Activated T-helper 17 cell treated with anti-CD3 and anti-CD28 coated beads, Interleukin-2, amount 50 U/mL, for 72 hours (primary cell): ENCODE data around the gene ZNF646. TPM values are rescaled to one million over a fixed set of nuclear protein-coding genes. Genes with fewer than 3 reads are reported as not detected.
A peak's percentile ranks its signal among the peaks of the same experiment; 100 is the strongest.

Experiments
- ATAC-seq: fragments of 150-1000 bp; cut with Tn5 transposase; replicated peaks from 2 replicates; pipeline ENCODE4 v1.10.0; 2021; ENCODE audit warnings: mild to moderate bottlenecking, moderate library complexity
- H3K27ac Mint-ChIP-seq: one replicate; pipeline ENCODE4 v1.8.0; 2022; ENCODE audit warnings: mixed read lengths
- H3K27me3 Mint-ChIP-seq: one replicate; pipeline ENCODE4 v1.8.0; 2022; ENCODE audit warnings: mixed read lengths
- H3K36me3 Mint-ChIP-seq: one replicate; pipeline ENCODE4 v1.8.0; 2022; ENCODE audit warnings: low read depth, mild to moderate bottlenecking, mixed read lengths
- H3K4me1 Mint-ChIP-seq: one replicate; pipeline ENCODE4 v1.8.0; 2022; ENCODE audit warnings: mixed read lengths
- H3K4me3 Mint-ChIP-seq: one replicate; pipeline ENCODE4 v1.8.0; 2022; ENCODE audit warnings: mild to moderate bottlenecking, mixed read lengths
- H3K9me3 Mint-ChIP-seq: one replicate; pipeline ENCODE4 v1.8.0; 2022; ENCODE audit warnings: mixed read lengths
- total RNA-seq, 2 donors: library from RNA; stranded (reverse); gene quantifications; one replicate each; pipeline ENCODE4 v1.2.3, GENCODE V29; 2022

ZNF646 gene
- total RNA-seq, 2 donors from 2014 or later, result 19.6 to 29.7 TPM

- Mint-ChIP-seq H3K36me3 (peaks cover 39% of the 10 kb centered on the region), H3K27me3 (no peaks in the 10 kb centered on the region), H3K9me3 (no peaks in the 10 kb centered on the region), H3K27ac (no peak overlapping the region), H3K4me3 (no peak overlapping the region), H3K4me1 (no peaks in the 10 kb centered on the region)
- ATAC-seq, result peak; percentile 6
These were observed 10.5 kb downstream of the ZNF646 start for GRCh38 chr16:31084584-31085302.

- H3K4me1 Mint-ChIP-seq, result no peaks in the 10 kb centered on the region
- H3K27ac Mint-ChIP-seq, result peak overlapping the region; percentile 48
- H3K27me3 Mint-ChIP-seq, result no peaks in the 10 kb centered on the region
- ATAC-seq, result no peak
- H3K9me3 Mint-ChIP-seq, result no peaks in the 10 kb centered on the region
- H3K36me3 Mint-ChIP-seq, result peaks cover 37% of the 10 kb centered on the region
- H3K4me3 Mint-ChIP-seq, result no peak overlapping the region
These were observed 11.2 kb downstream of the ZNF646 start for GRCh38 chr16:31085411-31085810.

GRCh38 chr16:31085873-31086628, 11.8 kb downstream of the ZNF646 start:
- ATAC-seq, result peak; percentile 6
- no peaks in the 10 kb centered on the region for H3K27me3 Mint-ChIP-seq
- H3K4me1 Mint-ChIP-seq, result no peaks in the 10 kb centered on the region
- H3K4me3 Mint-ChIP-seq, result no peak overlapping the region
- H3K27ac Mint-ChIP-seq, result peak overlapping the region; percentile 48
- H3K9me3 Mint-ChIP-seq, result no peaks in the 10 kb centered on the region
- H3K36me3 Mint-ChIP-seq, result peaks cover 37% of the 10 kb centered on the region

GRCh38 chr16:31086629-31086906, 12.3 kb downstream of the ZNF646 start:
- Mint-ChIP-seq H3K27ac (no peak overlapping the region), H3K4me3 (no peak overlapping the region), H3K4me1 (no peaks in the 10 kb centered on the region), H3K36me3 (peaks cover 40% of the 10 kb centered on the region), H3K9me3 (no peaks in the 10 kb centered on the region), H3K27me3 (no peaks in the 10 kb centered on the region)
- ATAC-seq, result no peak

- Mint-ChIP-seq H3K27me3 (no peaks in the 10 kb centered on the region), H3K27ac (no peak overlapping the region), H3K36me3 (peaks cover 43% of the 10 kb centered on the region), H3K4me1 (no peaks in the 10 kb centered on the region), H3K9me3 (no peaks in the 10 kb centered on the region), H3K4me3 (no peak overlapping the region)
- no peak for ATAC-seq
These were observed 13.3 kb downstream of the ZNF646 start for GRCh38 chr16:31087481-31087880.

GRCh38 chr16:31087971-31088370, 13.7 kb downstream of the ZNF646 start:
- Mint-ChIP-seq H3K27ac (peak overlapping the region; percentile 20), H3K4me1 (no peaks in the 10 kb centered on the region), H3K9me3 (no peaks in the 10 kb centered on the region), H3K4me3 (no peak overlapping the region), H3K27me3 (no peaks in the 10 kb centered on the region), H3K36me3 (peaks cover 46% of the 10 kb centered on the region)
- no peak for ATAC-seq

- no peaks in the 10 kb centered on the region for H3K27me3 Mint-ChIP-seq
- no peaks in the 10 kb centered on the region for H3K9me3 Mint-ChIP-seq
- no peak for ATAC-seq
- H3K4me1 Mint-ChIP-seq, result no peaks in the 10 kb centered on the region
- no peak within 1 kb of the TSS for H3K4me3 Mint-ChIP-seq
- peak within 1 kb of the TSS; percentile 20 for H3K27ac Mint-ChIP-seq
- peaks cover 45% of the 10 kb centered on the region for H3K36me3 Mint-ChIP-seq
These were observed 14.4 kb downstream of the ZNF646 start, which contains the start of gene PRSS53 for GRCh38 chr16:31088459-31089183. Gene PRSS53 (minus strand): TSS chr16:31088943. CDS start chr16:31088809, 134 bp downstream.

- H3K4me3 Mint-ChIP-seq, result no peak overlapping the region
- peaks cover 50% of the 10 kb centered on the region for H3K36me3 Mint-ChIP-seq
- no peaks in the 10 kb centered on the region for H3K9me3 Mint-ChIP-seq
- H3K27ac Mint-ChIP-seq, result no peak overlapping the region
- H3K27me3 Mint-ChIP-seq, result no peaks in the 10 kb centered on the region
- no peak for ATAC-seq
- H3K4me1 Mint-ChIP-seq, result peaks cover 3% of the 10 kb centered on the region
These were observed 15.0 kb downstream of the ZNF646 start for GRCh38 chr16:31089199-31089598.

- Mint-ChIP-seq H3K27me3 (no peaks in the 10 kb centered on the region), H3K27ac (no peak overlapping the region)
These were observed 16.3 kb downstream of the ZNF646 start for GRCh38 chr16:31090540-31090939.

GRCh38 chr16:31092330-31092729, 18.1 kb downstream of the ZNF646 start:
- H3K9me3 Mint-ChIP-seq, result no peaks in the 10 kb centered on the region
- H3K4me3 Mint-ChIP-seq, result peak overlapping the region; percentile 100
- peaks cover 58% of the 10 kb centered on the region for H3K36me3 Mint-ChIP-seq
- no peak for ATAC-seq
- H3K27ac Mint-ChIP-seq, result no peak overlapping the region
- no peaks in the 10 kb centered on the region for H3K27me3 Mint-ChIP-seq
- H3K4me1 Mint-ChIP-seq, result peaks cover 12% of the 10 kb centered on the region

More at GRCh38 chr16:31090540-31090939, 16.3 kb downstream of the ZNF646 start:
- peaks cover 7% of the 10 kb centered on the region for H3K4me1 Mint-ChIP-seq
- no peak for ATAC-seq
- H3K9me3 Mint-ChIP-seq, result no peaks in the 10 kb centered on the region
- H3K36me3 Mint-ChIP-seq, result peaks cover 58% of the 10 kb centered on the region
- H3K4me3 Mint-ChIP-seq, result no peak overlapping the region

- no peak for ATAC-seq
- Mint-ChIP-seq H3K27ac (no peak overlapping the region), H3K9me3 (no peaks in the 10 kb centered on the region), H3K36me3 (peaks cover 58% of the 10 kb centered on the region), H3K27me3 (no peaks in the 10 kb centered on the region), H3K4me1 (peaks cover 12% of the 10 kb centered on the region), H3K4me3 (peak overlapping the region; percentile 100)
These were observed 19.0 kb downstream of the ZNF646 start for GRCh38 chr16:31093132-31093703.

GRCh38 chr16:31094088-31094423, 19.8 kb downstream of the ZNF646 start:
- Mint-ChIP-seq H3K27me3 (no peaks in the 10 kb centered on the region), H3K9me3 (no peaks in the 10 kb centered on the region), H3K4me1 (peaks cover 12% of the 10 kb centered on the region), H3K27ac (peak overlapping the region; percentile 97), H3K4me3 (peak overlapping the region; percentile 100), H3K36me3 (peaks cover 56% of the 10 kb centered on the region)
- ATAC-seq, result no peak

GRCh38 chr16:31094424-31095120, 20.4 kb downstream of the ZNF646 start, which contains the start of gene VKORC1:
Gene VKORC1 (minus strand): TSS chr16:31094797. CDS start chr16:31094729, 68 bp downstream.
- Mint-ChIP-seq H3K4me1 (peaks cover 12% of the 10 kb centered on the region), H3K4me3 (peak within 1 kb of the TSS; percentile 100), H3K27me3 (no peaks in the 10 kb centered on the region), H3K9me3 (no peaks in the 10 kb centered on the region), H3K27ac (peak within 1 kb of the TSS; percentile 97), H3K36me3 (peaks cover 51% of the 10 kb centered on the region)
- ATAC-seq, result peak; percentile 91
